ENCODE results near the gene SAPCD2.
"Not testable (repeated sequence)": the region's sequence is repeated elsewhere in the genome, so short reads cannot be mapped to it uniquely, and the experiment has no call there.

The SAPCD2 gene

DNA sequence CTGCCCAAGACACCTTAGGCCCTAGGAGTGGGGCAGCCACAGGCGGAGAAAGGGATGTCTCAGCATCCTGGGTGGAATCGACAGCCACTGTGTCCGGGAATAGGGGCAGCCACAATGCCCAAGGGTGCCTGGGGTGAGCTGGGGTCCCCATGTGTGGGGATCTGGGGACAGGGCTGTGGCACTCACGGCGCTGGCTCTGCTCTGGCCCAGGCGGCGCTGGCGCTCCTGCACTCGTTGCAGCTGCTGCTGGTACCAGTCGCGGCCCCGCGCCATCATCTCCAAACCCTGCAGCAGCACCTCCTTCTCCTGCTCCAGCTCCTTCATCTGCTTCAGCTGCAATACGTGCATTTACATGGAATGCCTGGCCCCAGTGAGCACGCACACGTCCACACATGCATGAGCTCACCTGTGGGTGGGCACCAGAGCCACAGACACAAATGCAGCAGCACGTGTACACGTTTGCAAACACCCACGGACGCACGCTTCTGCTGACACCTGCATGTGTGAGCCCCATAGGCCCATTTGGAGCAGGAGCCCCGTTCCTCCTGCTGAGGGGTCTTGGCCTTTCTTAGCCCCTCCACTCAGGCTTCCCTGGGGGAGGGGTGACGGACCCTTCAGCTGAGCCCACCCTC lies 4.9 kb downstream of the SAPCD2 start:
- DNase-seq (ENCODE audit: low read depth in 4 of 4, low spot score in 1 of 4): no peak

DNA sequence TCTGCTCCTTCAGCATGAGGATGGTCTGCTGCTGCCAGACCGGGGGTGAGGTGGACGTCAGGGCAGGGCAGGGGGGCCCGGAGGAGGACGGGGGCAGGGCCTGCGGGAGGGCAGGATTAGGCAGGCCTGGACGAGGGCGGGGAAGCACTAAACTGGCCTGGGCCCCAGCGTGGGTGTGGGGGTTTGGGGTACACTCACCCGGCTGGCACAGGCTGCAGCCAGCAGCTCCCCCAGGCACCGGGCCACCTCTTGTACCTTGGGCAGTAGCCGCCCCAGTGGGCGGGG lies 5.5 kb downstream of the SAPCD2 start:
- DNase-seq (ENCODE audit: low read depth in 4 of 4, low spot score in 1 of 4): no peak

DNA sequence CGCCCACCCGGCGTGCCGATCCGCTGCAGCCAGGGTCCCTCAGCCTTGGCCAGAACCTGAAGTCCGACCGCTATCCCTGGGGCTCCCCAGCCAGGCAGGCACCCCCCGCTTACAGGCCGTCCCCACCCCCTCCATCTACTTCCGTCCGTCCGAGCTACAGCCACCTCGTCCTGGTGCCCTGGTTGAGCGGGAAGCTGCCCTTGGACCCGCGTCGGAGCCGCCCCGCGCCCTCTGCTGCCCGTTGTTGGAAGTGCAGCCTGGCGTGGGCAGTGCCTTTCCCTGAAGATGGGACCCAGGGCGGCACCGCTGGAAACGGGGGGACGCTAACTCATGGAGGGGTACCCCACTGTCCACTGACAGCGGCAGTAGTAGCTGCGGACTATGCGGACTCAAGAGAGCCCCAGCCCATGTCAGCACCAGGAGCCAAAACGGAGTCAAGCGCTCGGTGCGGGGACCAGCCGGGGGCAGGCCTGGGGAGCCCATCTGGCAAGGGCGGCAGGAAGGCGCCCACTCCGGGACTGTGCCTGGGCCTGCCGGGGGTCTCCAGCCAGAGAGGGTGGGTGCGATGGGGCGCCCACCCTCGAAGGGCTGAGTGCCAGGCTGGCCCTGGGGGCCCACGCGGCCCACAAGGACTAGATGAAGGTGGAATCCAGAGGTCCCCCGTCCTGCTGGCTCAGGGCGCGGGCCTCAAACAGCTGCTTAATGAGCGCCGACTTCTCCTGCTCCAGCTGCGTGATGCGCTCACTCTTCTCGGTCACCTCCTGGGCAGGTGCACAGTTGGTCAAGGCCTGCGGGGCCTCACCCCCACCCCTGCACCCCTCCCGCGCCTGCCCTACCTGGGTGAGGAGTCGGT lies 6.1 kb downstream of the SAPCD2 start:
- peak in 2 of 4 experiments; percentile 43 to 59 for DNase-seq (ENCODE audit: low read depth in 4 of 4, low spot score in 1 of 4)

GRCh38 chr9:137063311-137064026 lies 6.9 kb downstream of the SAPCD2 start:
- no peak for DNase-seq (ENCODE audit: low read depth in 4 of 4, low spot score in 1 of 4)

DNA sequence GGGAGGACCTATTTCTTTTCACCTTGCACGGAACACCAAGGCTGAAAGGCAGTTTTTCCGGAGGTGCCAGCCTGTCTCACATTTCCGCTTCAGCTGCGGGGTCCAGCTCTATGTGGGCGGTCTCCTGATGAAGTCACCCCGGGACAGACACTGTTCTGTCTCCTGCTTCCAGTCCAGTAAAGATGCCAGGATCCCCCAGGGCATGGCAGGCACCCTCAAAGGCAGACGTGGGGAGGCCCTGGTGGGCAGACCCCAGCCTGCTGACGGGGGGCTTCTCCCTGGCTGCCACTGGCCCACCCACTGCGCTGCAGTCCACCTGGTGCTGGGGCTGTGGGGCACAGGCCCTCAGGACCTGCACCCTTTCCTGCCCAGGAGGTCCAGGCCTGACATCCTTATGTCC lies 7.6 kb downstream of the SAPCD2 start:
- DNase-seq (ENCODE audit: low read depth in 4 of 4, low spot score in 1 of 4): not testable (repeated sequence)

DNA sequence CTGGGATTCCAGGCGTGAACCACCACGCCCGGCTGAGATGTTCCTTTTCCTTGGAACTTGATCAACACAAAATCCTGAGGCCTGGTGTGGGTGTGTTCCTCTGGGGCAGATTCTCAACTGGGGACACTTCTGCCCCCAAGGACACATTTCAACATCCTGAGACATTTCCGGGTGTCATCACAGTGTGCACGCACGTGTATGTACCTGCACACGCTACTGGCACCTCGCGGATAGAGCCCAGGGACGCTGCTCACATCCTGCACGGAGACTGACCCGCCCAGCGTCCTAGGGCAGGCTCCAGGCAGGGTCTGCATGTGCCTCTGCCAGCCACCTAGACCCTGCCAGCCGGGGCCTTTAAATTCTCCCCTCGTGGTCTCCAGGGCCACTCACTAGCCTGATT lies 8.0 kb downstream of the SAPCD2 start:
- DNase-seq (ENCODE audit: low read depth in 4 of 4, low spot score in 1 of 4): no peak

GRCh38 chr9:137058521-137059234 lies 11.7 kb downstream of the SAPCD2 start:
- DNase-seq (ENCODE audit: low read depth in 4 of 4, low spot score in 1 of 4): no peak

GRCh38 chr9:137057545-137057944 lies 12.8 kb downstream of the SAPCD2 start:
- DNase-seq (ENCODE audit: low read depth in 4 of 4, low spot score in 1 of 4): no peak

DNA sequence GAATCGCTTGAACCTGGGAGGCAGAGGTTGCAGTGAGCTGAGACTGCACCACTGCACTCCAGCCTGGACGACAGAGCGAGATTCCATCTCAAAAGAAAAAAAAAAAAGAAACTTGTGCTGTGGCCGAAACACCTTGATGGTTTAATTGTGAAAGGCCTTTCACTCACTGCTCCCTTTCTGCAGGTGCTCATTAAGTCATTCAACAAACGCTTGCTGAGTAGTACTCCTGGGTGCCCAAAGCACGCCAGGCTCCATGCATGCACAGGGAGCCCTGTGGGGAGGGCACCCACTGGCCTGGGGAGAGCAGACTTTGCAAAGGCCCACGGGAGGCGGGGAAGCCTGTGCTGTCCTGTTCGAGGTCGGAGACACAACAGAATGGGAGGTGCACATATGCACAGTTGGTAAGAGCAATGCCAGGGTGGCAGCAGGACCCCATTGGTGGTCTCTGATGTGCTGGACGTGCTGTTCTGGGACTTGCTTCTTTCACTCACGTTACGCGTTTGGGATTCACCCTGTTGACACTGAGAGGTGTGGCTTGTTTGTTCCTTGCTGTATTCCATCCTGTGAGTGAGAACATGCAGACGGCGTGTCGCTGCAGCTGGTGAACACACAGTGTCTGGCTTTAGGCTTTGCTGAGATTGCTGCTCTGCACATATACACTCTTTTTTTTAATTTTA lies 13.5 kb downstream of the SAPCD2 start:
- DNase-seq (ENCODE audit: low read depth in 4 of 4, low spot score in 1 of 4): no peak

DNA sequence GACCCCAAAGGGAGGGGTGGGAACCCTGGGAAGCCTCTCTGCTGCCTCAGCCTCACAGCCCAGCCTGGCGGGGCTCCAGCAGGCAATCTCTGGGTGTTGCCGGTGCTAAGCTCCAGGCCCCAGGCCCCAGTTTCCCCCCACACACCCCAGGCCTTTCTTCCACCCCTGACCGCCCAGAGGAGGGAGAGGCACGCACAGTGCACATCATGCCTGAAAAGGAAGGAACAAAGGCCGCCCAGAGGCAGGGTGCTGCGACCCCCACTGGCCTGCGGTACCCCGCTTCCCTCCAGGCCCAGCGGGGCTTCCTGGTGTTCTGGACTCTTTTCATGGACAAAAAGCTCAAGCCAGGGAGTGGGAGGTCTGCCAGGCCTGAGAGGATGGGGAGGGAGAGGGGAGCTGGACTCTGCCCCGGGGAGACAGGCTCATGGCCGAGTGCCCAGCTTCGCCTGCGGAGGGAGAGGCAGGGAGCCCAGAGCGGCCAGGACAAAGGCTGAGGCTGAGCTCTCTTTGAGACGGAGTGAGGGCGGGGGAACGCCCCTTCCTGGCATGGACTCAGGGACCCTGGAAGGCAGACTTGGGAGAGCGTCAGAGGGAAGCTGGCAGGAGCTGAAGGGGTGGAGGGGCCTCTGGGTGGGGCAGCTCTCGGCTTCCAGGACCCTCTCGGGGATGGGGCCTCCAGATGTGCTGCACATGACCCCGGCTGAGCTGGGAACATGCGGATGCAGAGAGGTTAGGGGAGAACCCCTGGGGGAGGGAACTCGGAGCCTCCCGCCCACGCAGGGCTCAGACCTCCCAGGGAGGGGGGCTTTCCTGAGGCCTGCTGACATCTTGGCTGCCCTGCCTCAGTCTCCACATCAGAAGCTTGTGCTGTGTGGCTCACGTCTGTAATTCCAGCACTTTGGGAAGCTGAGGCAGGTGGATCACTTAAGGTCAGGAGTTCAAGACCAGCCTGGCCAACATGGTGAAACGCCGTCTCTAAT lies 14.7 kb downstream of the SAPCD2 start:
- no peak for DNase-seq (ENCODE audit: low read depth in 4 of 4, low spot score in 1 of 4)

- no peak for DNase-seq (ENCODE audit: low read depth in 4 of 4, low spot score in 1 of 4)
Observed at GRCh38 chr9:137054932-137055384, 15.4 kb downstream of the SAPCD2 start.

GRCh38 chr9:137053944-137054931 lies 16.1 kb downstream of the SAPCD2 start, which contains the start of gene ENTPD2:
Gene ENTPD2 (minus strand): TSS chr9:137054061. CDS start chr9:137053997, 64 bp downstream.
- DNase-seq (ENCODE audit: low read depth in 4 of 4, low spot score in 1 of 4): peak in 1 of 4 experiments; percentile 44

DNA sequence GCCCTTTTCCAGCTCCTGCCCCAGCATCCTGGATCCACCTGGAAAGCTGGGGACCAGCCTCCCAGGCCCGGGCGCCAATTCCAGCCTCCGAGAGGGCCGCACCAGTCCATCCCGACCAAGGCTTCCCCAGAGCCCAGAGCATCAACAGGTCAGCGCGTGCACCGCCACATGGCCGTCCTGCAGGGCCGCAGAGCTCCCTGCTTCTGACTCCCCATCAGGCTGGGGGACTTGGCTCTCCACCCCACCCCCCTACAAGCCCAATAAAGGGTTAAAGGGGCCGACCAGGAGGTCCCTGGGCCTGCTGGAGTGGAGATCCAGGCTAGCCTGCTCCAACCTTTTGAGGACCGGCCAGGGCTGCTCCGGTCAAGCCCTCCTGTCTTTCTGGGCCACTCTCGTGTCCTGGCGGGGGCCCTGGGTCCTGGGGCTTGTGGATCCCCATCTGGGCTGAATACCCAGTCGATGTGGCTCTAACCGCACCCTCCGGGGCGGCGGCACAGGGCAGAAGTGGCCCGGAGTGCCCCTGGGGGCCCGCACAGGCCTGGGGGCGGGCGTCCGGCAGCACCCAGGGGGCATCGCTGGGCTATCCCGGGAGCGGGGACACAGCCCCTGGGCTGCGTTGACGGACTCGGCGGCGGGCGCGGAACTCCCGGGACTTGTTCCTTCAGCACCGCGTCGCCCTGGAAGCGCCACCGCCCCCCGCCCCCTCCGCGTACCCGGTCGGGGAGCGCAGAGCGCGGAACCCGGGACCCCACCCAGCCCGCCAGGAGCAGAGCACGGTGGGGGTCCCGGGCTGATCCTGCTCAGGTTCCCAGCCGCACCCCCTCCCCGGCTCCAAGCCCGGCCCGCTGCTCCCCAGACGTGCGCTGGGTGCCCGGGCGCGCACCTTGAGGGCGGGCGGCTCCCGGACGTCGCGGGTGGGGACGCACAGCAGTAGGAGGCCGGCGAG lies 17.1 kb downstream of the SAPCD2 start:
- no peak for DNase-seq (ENCODE audit: low read depth in 4 of 4, low spot score in 1 of 4)

GRCh38 chr9:137052293-137052692 lies 18.1 kb downstream of the SAPCD2 start:
- DNase-seq (ENCODE audit: low read depth in 4 of 4, low spot score in 1 of 4): no peak

GRCh38 chr9:137051145-137051724 lies 19.1 kb downstream of the SAPCD2 start:
- no peak for DNase-seq (ENCODE audit: low read depth in 4 of 4, low spot score in 1 of 4)

GRCh38 chr9:137050570-137050969 lies 19.8 kb downstream of the SAPCD2 start:
- DNase-seq (ENCODE audit: low read depth in 4 of 4, low spot score in 1 of 4): no peak
